ENCODE data around the gene PTPRD.

Gene PTPRD

DNA sequence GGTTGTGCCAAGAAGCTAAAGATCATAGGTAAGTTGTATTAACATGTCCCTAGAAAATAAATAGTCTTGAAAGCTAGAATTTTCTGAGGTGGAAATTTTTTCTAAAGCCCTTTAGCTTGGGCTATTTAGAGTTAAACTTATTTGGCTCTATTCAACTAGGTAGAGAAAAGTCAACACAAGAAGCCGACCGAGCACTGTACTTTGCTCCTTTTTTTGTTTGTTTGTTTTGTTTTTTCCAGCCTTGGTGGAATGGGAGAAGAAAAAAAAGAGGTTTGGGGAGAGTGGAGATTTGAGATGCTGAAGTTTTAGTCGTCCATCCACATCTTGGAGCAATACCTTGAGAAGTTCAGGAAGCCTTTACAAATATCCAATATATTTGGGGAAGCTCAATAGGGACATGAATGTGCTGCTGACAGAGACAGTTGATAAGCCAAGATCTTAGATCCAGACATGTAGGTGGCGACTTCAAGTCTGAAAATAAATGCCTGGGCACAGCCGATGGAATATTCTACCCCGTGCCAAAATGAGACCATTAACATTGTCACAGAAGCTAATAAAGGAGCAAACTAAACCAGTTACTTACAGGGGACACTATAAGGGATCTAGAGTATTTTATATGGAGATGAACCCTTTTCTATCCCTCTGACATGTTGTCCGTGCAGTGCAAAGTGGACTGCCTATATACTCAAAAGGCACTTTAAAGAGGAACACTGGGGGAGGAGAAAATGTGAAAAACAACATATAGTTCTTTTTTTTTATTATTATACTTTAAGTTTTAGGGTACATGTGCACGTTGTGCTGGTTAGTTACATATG is 466.1 kb downstream of the PTPRD start:
- DNase-seq: no peak

DNA sequence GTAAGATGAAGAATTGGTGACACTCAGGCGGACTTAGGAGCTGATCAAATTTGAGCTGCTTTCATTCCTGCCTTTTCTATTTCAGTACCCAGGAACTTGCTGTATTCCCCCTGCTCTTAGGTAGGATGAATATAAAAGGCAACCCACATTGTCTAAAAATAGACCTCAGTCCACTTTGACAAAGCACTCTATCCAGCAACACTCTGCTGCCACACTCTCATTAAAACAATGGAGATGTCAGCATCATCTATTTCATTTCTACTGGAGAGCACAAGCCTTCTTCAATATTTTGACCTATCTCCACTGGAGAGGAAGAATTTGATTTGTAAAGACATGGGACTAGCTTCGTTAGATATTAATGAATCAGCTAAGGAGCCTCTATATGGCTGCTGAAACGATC is 468.4 kb downstream of the PTPRD start:
- DNase-seq: no peak

GRCh38 chr9:10135553-10135952 is 477.2 kb downstream of the PTPRD start:
- no peak for DNase-seq

- no peak for DNase-seq
Observed at GRCh38 chr9:10134266-10134665, 478.5 kb downstream of the PTPRD start.

- DNase-seq: no peak
Observed at GRCh38 chr9:10130061-10130675, 482.6 kb downstream of the PTPRD start.

GRCh38 chr9:10127867-10128266 is 484.9 kb downstream of the PTPRD start:
- no peak for DNase-seq

- no peak for DNase-seq
Observed at GRCh38 chr9:10112798-10113197, 500.0 kb downstream of the PTPRD start.

GRCh38 chr9:10112070-10112469 is 500.7 kb downstream of the PTPRD start:
- DNase-seq: no peak

DNA sequence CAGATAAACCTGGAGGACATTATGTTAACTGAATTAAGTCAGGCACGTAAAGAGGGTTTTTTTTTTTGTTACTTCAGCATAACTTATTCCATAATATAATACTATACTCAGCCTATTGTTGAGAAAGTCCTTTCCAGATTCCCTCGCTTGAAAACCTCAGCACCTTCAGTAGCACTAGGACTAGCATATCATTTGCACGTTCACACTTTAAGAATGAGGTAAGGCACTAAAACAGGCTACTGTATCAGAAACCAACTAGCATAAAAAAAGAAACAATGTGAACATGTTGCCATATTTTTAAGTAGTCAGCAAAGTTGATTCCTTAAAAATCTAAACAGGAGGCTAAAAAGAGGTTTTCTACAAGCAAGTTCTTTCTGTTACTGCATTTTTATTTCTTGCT is 504.0 kb downstream of the PTPRD start:
- DNase-seq: no peak

- no peak for DNase-seq
Observed at GRCh38 chr9:10104774-10105173, 508.0 kb downstream of the PTPRD start.

DNA sequence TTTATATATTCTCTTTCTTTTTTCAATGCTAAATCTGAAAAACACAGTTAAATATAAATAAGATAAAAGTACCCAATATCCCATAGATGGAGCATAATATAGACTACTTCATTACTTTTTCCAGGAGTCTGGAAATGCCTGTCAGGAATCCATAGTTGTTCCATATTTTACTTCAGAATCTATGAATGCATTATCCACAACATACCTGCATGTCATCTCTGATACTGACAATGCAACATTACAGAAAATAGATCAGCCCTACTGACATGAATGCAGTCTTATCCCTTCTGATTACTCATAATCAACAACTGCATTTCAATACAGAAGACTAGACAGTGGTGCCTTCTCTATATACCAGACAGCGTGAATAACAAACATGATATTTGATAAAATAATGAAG is 517.6 kb downstream of the PTPRD start:
- no peak for DNase-seq

GRCh38 chr9:10094563-10094962 is 518.2 kb downstream of the PTPRD start:
- no peak for DNase-seq

DNA sequence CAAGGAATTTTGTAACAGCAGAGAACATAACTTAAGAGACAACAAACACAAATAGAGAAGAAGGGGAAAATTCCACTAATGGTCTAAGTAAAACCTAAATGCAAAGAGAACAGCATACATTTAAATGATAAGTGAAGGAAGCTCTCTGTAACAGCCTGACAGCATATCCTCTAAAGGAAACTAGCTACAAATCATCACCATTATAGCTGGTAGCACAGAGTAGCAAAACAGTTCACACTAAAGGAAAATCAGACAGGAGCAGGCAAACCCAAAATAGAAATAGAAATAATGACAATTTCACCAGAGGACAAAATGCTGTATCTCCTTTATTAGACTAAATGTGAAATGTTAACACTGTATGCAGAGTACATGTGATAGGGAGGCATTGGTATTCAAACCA is 532.8 kb downstream of the PTPRD start:
- DNase-seq: no peak

DNA sequence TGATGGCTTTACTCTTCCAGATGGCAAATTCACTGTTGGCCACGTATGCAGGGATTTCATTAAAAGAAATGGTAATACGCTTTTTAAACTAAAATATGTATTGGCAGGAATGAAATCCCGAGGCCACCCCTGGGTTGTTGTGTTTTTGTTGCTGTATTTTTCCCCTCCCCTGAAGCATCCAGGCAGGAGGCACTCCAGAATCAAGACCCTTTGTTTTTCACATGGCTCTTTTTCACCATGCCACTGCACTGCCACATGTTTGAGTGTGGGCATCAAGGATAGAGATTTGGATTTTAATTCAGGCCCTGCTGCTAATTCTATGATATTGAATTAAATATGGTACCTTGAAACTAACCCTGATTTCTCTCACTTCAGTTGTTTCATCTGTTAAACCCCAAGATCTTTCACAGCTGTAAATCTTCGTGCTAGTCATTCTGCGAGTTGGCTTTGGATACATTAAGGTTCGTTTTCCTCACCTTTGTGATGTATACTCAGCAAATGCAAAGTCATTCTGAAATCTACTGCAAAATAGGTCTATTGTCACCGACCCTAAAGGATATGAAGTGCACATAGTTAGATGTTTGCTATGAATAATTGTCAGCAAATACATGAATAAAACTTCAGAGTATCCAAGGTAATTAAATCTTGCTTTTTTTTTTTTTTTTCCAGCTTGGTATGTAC is 533.4 kb downstream of the PTPRD start:
- DNase-seq: no peak

DNA sequence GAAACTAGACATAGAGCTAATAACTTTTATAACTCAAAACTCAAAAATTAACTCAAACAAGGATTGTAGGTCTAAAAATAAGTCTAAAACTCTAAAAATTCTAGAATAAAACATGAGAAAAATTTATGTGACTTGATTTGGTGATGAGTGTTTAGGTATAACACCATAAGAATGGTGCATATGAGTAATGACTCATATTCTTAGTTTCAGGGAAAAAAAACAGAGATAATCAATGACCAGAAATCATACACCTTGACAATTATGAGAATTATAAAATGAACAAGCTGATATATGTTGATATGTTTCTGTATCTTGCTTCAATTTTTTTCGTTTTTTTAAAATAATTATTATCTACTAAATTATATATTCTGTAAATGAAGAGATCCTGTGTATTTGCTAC is 541.2 kb downstream of the PTPRD start:
- no peak for DNase-seq

GRCh38 chr9:10062629-10063395 is 550.0 kb downstream of the PTPRD start:
- DNase-seq: no peak

- DNase-seq: no peak
Observed at GRCh38 chr9:10059044-10059443, 553.8 kb downstream of the PTPRD start.

DNA sequence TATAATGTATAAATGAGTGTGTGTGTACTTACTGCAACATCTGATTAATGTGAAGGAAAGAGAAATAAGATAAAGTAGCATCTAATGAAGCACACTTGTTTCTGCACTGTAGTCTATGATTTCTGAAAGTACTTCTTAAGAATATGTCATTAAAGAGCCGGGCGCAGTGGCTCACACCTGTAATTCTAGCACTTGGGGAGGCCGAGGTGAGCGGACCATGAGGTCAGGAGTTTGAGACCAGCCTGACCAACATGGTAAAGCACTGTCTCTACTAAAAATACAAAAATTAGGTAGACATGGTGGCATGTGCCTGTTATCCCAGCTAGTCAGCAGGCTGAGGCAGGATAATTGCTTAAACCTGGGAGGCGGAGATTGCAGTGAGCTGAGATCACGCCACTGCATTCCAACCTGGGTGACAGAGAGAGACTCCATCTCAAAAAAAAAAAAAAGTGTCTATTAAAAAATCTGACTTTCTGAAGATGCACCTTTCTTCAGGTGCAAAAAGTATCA is 556.9 kb downstream of the PTPRD start:
- DNase-seq: no peak

- no peak for DNase-seq
Observed at GRCh38 chr9:10054456-10054855, 558.3 kb downstream of the PTPRD start.

DNA sequence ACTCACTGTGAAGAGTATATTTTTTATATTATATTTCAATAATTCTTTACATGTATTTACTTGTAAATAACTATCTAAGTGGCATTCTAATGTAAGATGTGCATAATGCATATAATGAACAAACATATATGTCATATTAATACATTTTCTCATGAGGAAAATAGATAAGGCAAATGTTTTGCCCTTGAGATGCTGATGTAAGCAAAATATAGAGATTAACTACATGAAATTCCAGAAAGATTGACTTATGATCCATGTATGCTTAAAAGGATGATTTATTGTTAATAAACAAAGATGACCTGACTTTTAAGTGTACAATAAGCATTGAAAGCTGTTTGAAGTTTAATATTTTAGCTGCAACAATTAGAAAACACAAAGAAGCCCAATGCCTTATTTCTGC is 559.9 kb downstream of the PTPRD start:
- no peak for DNase-seq

- DNase-seq: no peak
Observed at GRCh38 chr9:10052181-10052580, 560.6 kb downstream of the PTPRD start.

GRCh38 chr9:10050016-10050415 is 562.8 kb downstream of the PTPRD start:
- no peak for DNase-seq

DNA sequence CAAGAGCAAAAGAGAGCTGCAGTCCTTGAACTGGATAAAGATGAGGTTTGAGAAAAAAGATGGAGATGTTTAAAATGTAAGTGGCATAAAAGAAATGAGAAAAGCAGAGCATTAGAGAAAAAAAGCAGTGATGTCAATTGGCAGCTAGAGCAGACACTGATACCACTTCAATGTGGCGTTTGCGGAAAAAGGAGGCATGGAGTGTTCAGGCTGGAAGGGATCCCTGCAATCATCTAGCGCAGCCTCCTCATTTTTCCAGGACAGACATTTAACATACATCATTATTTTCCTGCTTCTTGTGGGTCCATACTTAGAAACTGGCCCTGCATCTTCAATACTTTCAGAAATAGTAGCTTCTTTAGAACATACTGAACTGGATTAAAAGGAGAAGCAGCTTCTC is 563.8 kb downstream of the PTPRD start:
- no peak for DNase-seq
